HL-60 (cell line): ENCODE results near the gene PPP1R16B.

Source experiments
- DNase-seq, 2 experiments: peaks; one replicate each; pipeline ENCODE4 v3.0.0-alpha.2; 2010 to 2020; ENCODE audit warnings: low read depth in 1 of 2, low spot score in 1 of 2
- H3K27ac ChIP-seq: fragments of 250-450 bp; sonication (Bioruptor Pico); replicated peaks from 2 replicates; pipeline ENCODE4 v1.5.1; 2020; ENCODE audit warnings: mild to moderate bottlenecking, moderate library complexity
- H3K27me3 ChIP-seq: fragments of 250-450 bp; sonication (Bioruptor Pico); 2 replicates; pipeline ENCODE4 v1.5.1; 2021; ENCODE audit warnings: mild to moderate bottlenecking, moderate library complexity; ENCODE audit not compliant: insufficient read depth, poor library complexity, severe bottlenecking
- H3K4me3 ChIP-seq: replicated peaks from 2 replicates; pipeline ENCODE4 v1.5.1; 2011; ENCODE audit warnings: mild to moderate bottlenecking, control low read depth, low read length; ENCODE audit not compliant: insufficient read depth
- GABPA ChIP-seq: IDR thresholded peaks from 2 replicates; pipeline ENCODE4 v1.6.1; 2012; ENCODE audit warnings: low read depth
- POLR2AphosphoS5 ChIP-seq: IDR thresholded peaks from 2 replicates; pipeline ENCODE4 v1.6.1; 2012; ENCODE audit warnings: low read depth
- SPI1 ChIP-seq: IDR thresholded peaks from 2 replicates; pipeline ENCODE4 v1.6.1; 2012; ENCODE audit warnings: low read depth, mild to moderate bottlenecking, borderline replicate concordance
- TF ChIP-seq, protein P1 (sequence below): IDR thresholded peaks from 2 replicates; pipeline ENCODE4 v1.6.1; 2012; ENCODE audit warnings: low read depth; ENCODE audit not compliant: insufficient replicate concordance
- TF ChIP-seq, protein P2 (sequence below): IDR thresholded peaks from one replicate; pipeline ENCODE4 v1.5.1; 2011; ENCODE audit warnings: low read length, control low read depth, inconsistent platforms; ENCODE audit not compliant: insufficient read depth

Gene PPP1R16B

GRCh38 chr20:38883081-38883980 lies 77.8 kb downstream of the PPP1R16B start:
- Histone ChIP-seq H3K27ac (no peak overlapping the region), H3K4me3 (no peak overlapping the region), H3K27me3 (no peaks in the 10 kb centered on the region)
- TF ChIP-seq SPI1 (no peak), GABPA (no peak), POLR2AphosphoS5 (no peak)
- TF ChIP-seq, protein P1, sequence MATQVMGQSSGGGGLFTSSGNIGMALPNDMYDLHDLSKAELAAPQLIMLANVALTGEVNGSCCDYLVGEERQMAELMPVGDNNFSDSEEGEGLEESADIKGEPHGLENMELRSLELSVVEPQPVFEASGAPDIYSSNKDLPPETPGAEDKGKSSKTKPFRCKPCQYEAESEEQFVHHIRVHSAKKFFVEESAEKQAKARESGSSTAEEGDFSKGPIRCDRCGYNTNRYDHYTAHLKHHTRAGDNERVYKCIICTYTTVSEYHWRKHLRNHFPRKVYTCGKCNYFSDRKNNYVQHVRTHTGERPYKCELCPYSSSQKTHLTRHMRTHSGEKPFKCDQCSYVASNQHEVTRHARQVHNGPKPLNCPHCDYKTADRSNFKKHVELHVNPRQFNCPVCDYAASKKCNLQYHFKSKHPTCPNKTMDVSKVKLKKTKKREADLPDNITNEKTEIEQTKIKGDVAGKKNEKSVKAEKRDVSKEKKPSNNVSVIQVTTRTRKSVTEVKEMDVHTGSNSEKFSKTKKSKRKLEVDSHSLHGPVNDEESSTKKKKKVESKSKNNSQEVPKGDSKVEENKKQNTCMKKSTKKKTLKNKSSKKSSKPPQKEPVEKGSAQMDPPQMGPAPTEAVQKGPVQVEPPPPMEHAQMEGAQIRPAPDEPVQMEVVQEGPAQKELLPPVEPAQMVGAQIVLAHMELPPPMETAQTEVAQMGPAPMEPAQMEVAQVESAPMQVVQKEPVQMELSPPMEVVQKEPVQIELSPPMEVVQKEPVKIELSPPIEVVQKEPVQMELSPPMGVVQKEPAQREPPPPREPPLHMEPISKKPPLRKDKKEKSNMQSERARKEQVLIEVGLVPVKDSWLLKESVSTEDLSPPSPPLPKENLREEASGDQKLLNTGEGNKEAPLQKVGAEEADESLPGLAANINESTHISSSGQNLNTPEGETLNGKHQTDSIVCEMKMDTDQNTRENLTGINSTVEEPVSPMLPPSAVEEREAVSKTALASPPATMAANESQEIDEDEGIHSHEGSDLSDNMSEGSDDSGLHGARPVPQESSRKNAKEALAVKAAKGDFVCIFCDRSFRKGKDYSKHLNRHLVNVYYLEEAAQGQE, result no peak
- TF ChIP-seq, protein P2, sequence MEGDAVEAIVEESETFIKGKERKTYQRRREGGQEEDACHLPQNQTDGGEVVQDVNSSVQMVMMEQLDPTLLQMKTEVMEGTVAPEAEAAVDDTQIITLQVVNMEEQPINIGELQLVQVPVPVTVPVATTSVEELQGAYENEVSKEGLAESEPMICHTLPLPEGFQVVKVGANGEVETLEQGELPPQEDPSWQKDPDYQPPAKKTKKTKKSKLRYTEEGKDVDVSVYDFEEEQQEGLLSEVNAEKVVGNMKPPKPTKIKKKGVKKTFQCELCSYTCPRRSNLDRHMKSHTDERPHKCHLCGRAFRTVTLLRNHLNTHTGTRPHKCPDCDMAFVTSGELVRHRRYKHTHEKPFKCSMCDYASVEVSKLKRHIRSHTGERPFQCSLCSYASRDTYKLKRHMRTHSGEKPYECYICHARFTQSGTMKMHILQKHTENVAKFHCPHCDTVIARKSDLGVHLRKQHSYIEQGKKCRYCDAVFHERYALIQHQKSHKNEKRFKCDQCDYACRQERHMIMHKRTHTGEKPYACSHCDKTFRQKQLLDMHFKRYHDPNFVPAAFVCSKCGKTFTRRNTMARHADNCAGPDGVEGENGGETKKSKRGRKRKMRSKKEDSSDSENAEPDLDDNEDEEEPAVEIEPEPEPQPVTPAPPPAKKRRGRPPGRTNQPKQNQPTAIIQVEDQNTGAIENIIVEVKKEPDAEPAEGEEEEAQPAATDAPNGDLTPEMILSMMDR, result no peak
- no peak for DNase-seq

DNA sequence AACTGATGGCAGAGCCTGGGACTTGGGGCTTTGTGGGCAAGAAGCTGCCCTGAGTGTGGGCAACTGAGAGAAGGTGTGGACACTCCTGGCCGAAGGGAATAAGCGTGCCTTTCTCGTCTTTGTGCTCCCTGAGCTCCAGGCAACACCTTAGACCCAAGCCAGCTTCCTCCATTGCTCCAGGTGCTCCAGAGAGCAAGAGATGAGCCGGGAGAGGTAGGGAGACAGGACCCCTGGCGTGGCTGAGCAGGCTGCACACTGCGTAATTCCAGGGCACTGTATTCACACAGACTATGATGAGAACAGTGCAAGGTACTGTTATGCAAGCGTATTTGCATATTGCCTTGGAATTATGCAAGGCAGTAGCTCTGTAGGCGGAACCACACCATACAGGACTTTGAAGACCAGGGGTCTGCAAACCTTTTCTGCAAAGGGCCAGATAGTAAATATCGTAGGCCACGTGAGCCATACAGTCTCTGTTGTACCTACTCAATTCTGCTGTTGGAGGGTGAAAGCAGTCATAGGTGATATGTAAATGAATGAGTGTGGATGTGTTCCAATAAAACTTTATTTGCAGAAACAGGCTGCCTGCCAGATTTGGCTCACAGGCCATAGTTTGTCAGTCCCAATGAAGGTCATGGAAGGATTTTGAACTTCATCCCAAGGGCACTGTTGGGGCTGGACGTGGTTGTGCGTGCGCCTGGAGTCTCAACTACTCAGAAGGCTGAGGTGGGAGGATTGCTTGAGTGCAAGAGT lies 78.7 kb downstream of the PPP1R16B start:
- Histone ChIP-seq H3K27me3 (no peaks in the 10 kb centered on the region), H3K27ac (no peak overlapping the region), H3K4me3 (no peak overlapping the region)
- DNase-seq, result peak; percentile 24 to 61
- TF ChIP-seq SPI1 (no peak), POLR2AphosphoS5 (no peak), GABPA (no peak)
- TF ChIP-seq, protein P1, result no peak
- TF ChIP-seq, protein P2, result no peak

DNA sequence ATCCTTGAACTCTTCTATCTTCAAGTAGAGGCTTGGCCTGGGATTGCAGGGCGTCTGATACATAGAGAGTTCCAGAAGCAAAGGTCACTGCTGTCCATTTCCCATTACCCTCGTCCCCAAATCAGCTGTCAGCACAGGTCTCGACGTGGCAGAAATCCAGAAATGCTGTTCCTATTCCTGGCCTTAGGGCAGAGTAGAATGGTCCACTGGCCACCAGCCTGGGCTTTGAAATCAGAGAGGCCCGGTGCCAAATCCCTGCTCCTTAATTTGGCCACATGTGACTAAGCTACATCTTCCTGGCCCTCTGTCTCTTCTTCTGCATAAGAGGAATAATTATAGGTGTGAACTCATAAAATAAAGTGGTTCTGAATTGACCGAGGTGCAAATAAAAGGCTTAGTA lies 79.9 kb downstream of the PPP1R16B start:
- TF ChIP-seq POLR2AphosphoS5, result no peak
- TF ChIP-seq SPI1, result no peak
- no peak for TF ChIP-seq GABPA
- TF ChIP-seq, protein P2, result no peak
- TF ChIP-seq, protein P1, result no peak
- H3K4me3 ChIP-seq, result no peak overlapping the region
- DNase-seq, result no peak
- H3K27me3 ChIP-seq, result no peaks in the 10 kb centered on the region
- H3K27ac ChIP-seq, result no peak overlapping the region
